ENCODE measurements around the gene EPHA2.

Gene EPHA2

GRCh38 chr1:16191309-16191708 is 35.4 kb upstream of the EPHA2 start:
- Mint-ChIP-seq H3K9me3 (no peaks in the 10 kb centered on the region), H3K27me3 (ENCODE audit: low read depth) (peaks cover 14% of the 10 kb centered on the region)

GRCh38 chr1:16189921-16190621 is 34.2 kb upstream of the EPHA2 start:
- peaks cover 6% of the 10 kb centered on the region for H3K4me1 Mint-ChIP-seq (ENCODE audit: low read depth)
- peaks cover 14% of the 10 kb centered on the region for H3K27me3 Mint-ChIP-seq (ENCODE audit: low read depth)
- H3K27ac Mint-ChIP-seq, result no peak overlapping the region
- H3K4me3 Mint-ChIP-seq, result no peak overlapping the region
- no peaks in the 10 kb centered on the region for H3K9me3 Mint-ChIP-seq
- no peaks in the 10 kb centered on the region for H3K36me3 Mint-ChIP-seq (ENCODE audit: low read depth)

More at GRCh38 chr1:16191309-16191708, 35.4 kb upstream of the EPHA2 start:
- H3K4me1 Mint-ChIP-seq (ENCODE audit: low read depth), result peaks cover 6% of the 10 kb centered on the region
- no peak overlapping the region for H3K4me3 Mint-ChIP-seq
- H3K36me3 Mint-ChIP-seq (ENCODE audit: low read depth), result no peaks in the 10 kb centered on the region
- H3K27ac Mint-ChIP-seq, result no peak overlapping the region

- no peak overlapping the region for H3K27ac Mint-ChIP-seq
- no peaks in the 10 kb centered on the region for H3K36me3 Mint-ChIP-seq (ENCODE audit: low read depth)
- no peak overlapping the region for H3K4me3 Mint-ChIP-seq
- peaks cover 14% of the 10 kb centered on the region for H3K27me3 Mint-ChIP-seq (ENCODE audit: low read depth)
- no peaks in the 10 kb centered on the region for H3K9me3 Mint-ChIP-seq
- H3K4me1 Mint-ChIP-seq (ENCODE audit: low read depth), result peaks cover 6% of the 10 kb centered on the region
These were observed 33.1 kb upstream of the EPHA2 start for GRCh38 chr1:16189003-16189402.

GRCh38 chr1:16187748-16188401 is 32.0 kb upstream of the EPHA2 start:
- no peak overlapping the region for H3K27ac Mint-ChIP-seq
- no peak overlapping the region for H3K4me3 Mint-ChIP-seq
- H3K27me3 Mint-ChIP-seq (ENCODE audit: low read depth), result peaks cover 14% of the 10 kb centered on the region
- H3K36me3 Mint-ChIP-seq (ENCODE audit: low read depth), result no peaks in the 10 kb centered on the region
- H3K4me1 Mint-ChIP-seq (ENCODE audit: low read depth), result peaks cover 6% of the 10 kb centered on the region
- no peaks in the 10 kb centered on the region for H3K9me3 Mint-ChIP-seq

GRCh38 chr1:16186655-16187235 is 30.9 kb upstream of the EPHA2 start:
- no peak overlapping the region for H3K4me3 Mint-ChIP-seq
- H3K4me1 Mint-ChIP-seq (ENCODE audit: low read depth), result peaks cover 6% of the 10 kb centered on the region
- peaks cover 14% of the 10 kb centered on the region for H3K27me3 Mint-ChIP-seq (ENCODE audit: low read depth)
- no peak overlapping the region for H3K27ac Mint-ChIP-seq
- no peaks in the 10 kb centered on the region for H3K9me3 Mint-ChIP-seq
- H3K36me3 Mint-ChIP-seq (ENCODE audit: low read depth), result no peaks in the 10 kb centered on the region

- no peak overlapping the region for H3K27ac Mint-ChIP-seq
- no peaks in the 10 kb centered on the region for H3K9me3 Mint-ChIP-seq
- H3K36me3 Mint-ChIP-seq (ENCODE audit: low read depth), result no peaks in the 10 kb centered on the region
- peaks cover 6% of the 10 kb centered on the region for H3K27me3 Mint-ChIP-seq (ENCODE audit: low read depth)
- peaks cover 4% of the 10 kb centered on the region for H3K4me1 Mint-ChIP-seq (ENCODE audit: low read depth)
- no peak overlapping the region for H3K4me3 Mint-ChIP-seq
These were observed 28.9 kb upstream of the EPHA2 start for GRCh38 chr1:16184557-16185303.

- Mint-ChIP-seq H3K36me3 (ENCODE audit: low read depth) (no peaks in the 10 kb centered on the region), H3K27me3 (ENCODE audit: low read depth) (peaks cover 3% of the 10 kb centered on the region), H3K4me3 (no peak overlapping the region)
These were observed 28.1 kb upstream of the EPHA2 start for GRCh38 chr1:16183765-16184556.

GRCh38 chr1:16183179-16183578 is 27.3 kb upstream of the EPHA2 start:
- Mint-ChIP-seq H3K4me3 (no peak overlapping the region), H3K9me3 (no peaks in the 10 kb centered on the region), H3K27me3 (ENCODE audit: low read depth) (no peaks in the 10 kb centered on the region), H3K4me1 (ENCODE audit: low read depth) (peaks cover 4% of the 10 kb centered on the region), H3K27ac (no peak overlapping the region), H3K36me3 (ENCODE audit: low read depth) (no peaks in the 10 kb centered on the region)

More at GRCh38 chr1:16183765-16184556, 28.1 kb upstream of the EPHA2 start:
- Mint-ChIP-seq H3K27ac (no peak overlapping the region), H3K9me3 (no peaks in the 10 kb centered on the region), H3K4me1 (ENCODE audit: low read depth) (peaks cover 4% of the 10 kb centered on the region)

GRCh38 chr1:16181887-16182719 is 26.2 kb upstream of the EPHA2 start:
- H3K27ac Mint-ChIP-seq, result no peak overlapping the region
- H3K9me3 Mint-ChIP-seq, result no peaks in the 10 kb centered on the region
- H3K36me3 Mint-ChIP-seq (ENCODE audit: low read depth), result no peaks in the 10 kb centered on the region
- no peak overlapping the region for H3K4me3 Mint-ChIP-seq
- H3K4me1 Mint-ChIP-seq (ENCODE audit: low read depth), result no peaks in the 10 kb centered on the region
- H3K27me3 Mint-ChIP-seq (ENCODE audit: low read depth), result no peaks in the 10 kb centered on the region

- H3K27me3 Mint-ChIP-seq (ENCODE audit: low read depth), result no peaks in the 10 kb centered on the region
- H3K4me3 Mint-ChIP-seq, result no peak overlapping the region
- H3K4me1 Mint-ChIP-seq (ENCODE audit: low read depth), result no peaks in the 10 kb centered on the region
These were observed 24.5 kb upstream of the EPHA2 start for GRCh38 chr1:16180291-16180824.

GRCh38 chr1:16178596-16179497 is 23.0 kb upstream of the EPHA2 start:
- H3K4me3 Mint-ChIP-seq, result no peak overlapping the region
- H3K4me1 Mint-ChIP-seq (ENCODE audit: low read depth), result no peaks in the 10 kb centered on the region
- no peaks in the 10 kb centered on the region for H3K27me3 Mint-ChIP-seq (ENCODE audit: low read depth)
- no peaks in the 10 kb centered on the region for H3K36me3 Mint-ChIP-seq (ENCODE audit: low read depth)
- no peaks in the 10 kb centered on the region for H3K9me3 Mint-ChIP-seq
- H3K27ac Mint-ChIP-seq, result no peak overlapping the region

More at GRCh38 chr1:16180291-16180824, 24.5 kb upstream of the EPHA2 start:
- H3K9me3 Mint-ChIP-seq, result no peaks in the 10 kb centered on the region
- no peak overlapping the region for H3K27ac Mint-ChIP-seq
- no peaks in the 10 kb centered on the region for H3K36me3 Mint-ChIP-seq (ENCODE audit: low read depth)

GRCh38 chr1:16177306-16177705 is 21.4 kb upstream of the EPHA2 start:
- Mint-ChIP-seq H3K27me3 (ENCODE audit: low read depth) (no peaks in the 10 kb centered on the region), H3K27ac (no peak overlapping the region)

More at GRCh38 chr1:16177306-16177705, 21.4 kb upstream of the EPHA2 start:
- H3K36me3 Mint-ChIP-seq (ENCODE audit: low read depth), result no peaks in the 10 kb centered on the region
- no peaks in the 10 kb centered on the region for H3K9me3 Mint-ChIP-seq
- H3K4me1 Mint-ChIP-seq (ENCODE audit: low read depth), result no peaks in the 10 kb centered on the region
- no peak overlapping the region for H3K4me3 Mint-ChIP-seq
